IMR-90 (cell line): ENCODE results near the gene PXK. TPM values are rescaled to one million over a fixed set of nuclear protein-coding genes. Genes with fewer than 3 reads are reported as not detected.

ENCODE experiments used
- ATAC-seq: fragments of 200-7000 bp; cut with Tn5 transposase; 2 replicates; pipeline ENCODE4 v1.9.1; 2020; ENCODE audit warnings: low read depth, mild to moderate bottlenecking, moderate library complexity
- BruUV-seq: library from RNA; stranded (reverse); fragments of 400-500 nt; replicated peaks from 2 replicates; lab custom pipeline; 2021; lab: Mats Ljungman, UMichigan
- CTCF ChIA-PET: fragments of 300-600 bp; formaldehyde crosslinking; extraction: SDS; loops from one replicate; lab custom pipeline; 2021; ENCODE audit warnings: antibody characterized with exemption; lab: Yijun Ruan, JAX
- POLR2A ChIA-PET: fragments of 300-600 bp; sonication (Branson Sonifier 250); formaldehyde crosslinking; loops from one replicate; lab custom pipeline; 2022; ENCODE audit warnings: antibody characterized with exemption; ENCODE audit not compliant: unreplicated experiment; lab: Charles Lee
- DNase-seq: peaks from one replicate; pipeline ENCODE4 v3.0.0; 2013
- H2AFZ ChIP-seq: replicated peaks from 2 replicates; pipeline ENCODE3; 2013; ENCODE audit warnings: low read length, mild to moderate bottlenecking; ENCODE audit not compliant: poor library complexity
- H2AK5ac ChIP-seq: 2 replicates; pipeline ENCODE4 v1.6.1; 2013; ENCODE audit warnings: low read depth, low read length, inconsistent platforms
- H2AK9ac ChIP-seq: replicated peaks from 2 replicates; pipeline ENCODE3; 2013; ENCODE audit warnings: mild to moderate bottlenecking, low read depth, low read length, moderate library complexity; ENCODE audit not compliant: poor library complexity
- H2BK120ac ChIP-seq: 2 replicates; pipeline ENCODE4 v1.6.1; 2013; ENCODE audit warnings: low read depth, low read length, inconsistent platforms
- H2BK15ac ChIP-seq: 3 replicates; pipeline ENCODE4 v1.6.1; 2013; ENCODE audit warnings: low read depth, low read length, inconsistent platforms
- H2BK20ac ChIP-seq: 2 replicates; pipeline ENCODE4 v1.6.1; 2013; ENCODE audit warnings: low read depth, mild to moderate bottlenecking, inconsistent platforms, low read length, moderate library complexity
- H2BK5ac ChIP-seq: 2 replicates; pipeline ENCODE4 v1.6.1; 2013; ENCODE audit warnings: mild to moderate bottlenecking, low read depth, low read length, inconsistent platforms; ENCODE audit not compliant: poor library complexity, severe bottlenecking
- H3K14ac ChIP-seq: replicated peaks from 2 replicates; pipeline ENCODE4 v1.6.1; 2013; ENCODE audit warnings: low read depth, low read length, inconsistent platforms
- H3K18ac ChIP-seq: 2 replicates; pipeline ENCODE4 v1.6.1; 2013; ENCODE audit warnings: low read depth, low read length, control low read depth
- H3K23ac ChIP-seq: 2 replicates; pipeline ENCODE4 v1.6.1; 2013; ENCODE audit warnings: low read depth, low read length, inconsistent platforms
- H3K27ac ChIP-seq: 2 replicates; pipeline ENCODE4 v1.5.1; 2013; ENCODE audit warnings: mild to moderate bottlenecking, control low read depth, low read length; ENCODE audit not compliant: insufficient read depth
- H3K27me3 ChIP-seq: 2 replicates; pipeline ENCODE4 v1.6.1; 2013; ENCODE audit warnings: low read length; ENCODE audit not compliant: control insufficient read depth, insufficient read depth
- H3K36me3 ChIP-seq: 2 replicates; pipeline ENCODE4 v1.6.1; 2013; ENCODE audit warnings: low read length, mixed read lengths; ENCODE audit not compliant: control insufficient read depth, insufficient read depth
- H3K4ac ChIP-seq: 2 replicates; pipeline ENCODE4 v1.6.1; 2013; ENCODE audit warnings: low read depth, low read length, inconsistent platforms
- H3K4me1 ChIP-seq: 2 replicates; pipeline ENCODE4 v1.6.1; 2013; ENCODE audit warnings: low read length, mixed read lengths; ENCODE audit not compliant: control insufficient read depth, insufficient read depth
- H3K4me2 ChIP-seq: 2 replicates; pipeline ENCODE4 v1.6.1; 2013; ENCODE audit warnings: low read depth, mild to moderate bottlenecking, control low read depth, low read length, moderate library complexity
- H3K4me3 ChIP-seq: 2 replicates; pipeline ENCODE4 v1.5.1; 2013; ENCODE audit warnings: low read depth, mild to moderate bottlenecking, control low read depth, low read length, moderate library complexity; ENCODE audit not compliant: insufficient read depth
- H3K56ac ChIP-seq: 2 replicates; pipeline ENCODE4 v1.6.1; 2013; ENCODE audit warnings: low read length, inconsistent platforms; ENCODE audit not compliant: insufficient read depth; ENCODE audit errors: extremely low read depth
- H3K79me1 ChIP-seq, 2 experiments: 2 replicates each; pipeline ENCODE4 v1.6.1; 2013; ENCODE audit warnings: low read length in 2 of 2, inconsistent platforms in 1 of 2, low read depth in 1 of 2
- H3K9ac ChIP-seq: 2 replicates; pipeline ENCODE4 v1.6.1; 2013; ENCODE audit warnings: low read depth, low read length, control low read depth
- H3K9me1 ChIP-seq: 2 replicates; pipeline ENCODE4 v1.6.1; 2013; ENCODE audit warnings: low read length, inconsistent platforms; ENCODE audit not compliant: insufficient read depth
- H3K9me3 ChIP-seq: 2 replicates; pipeline ENCODE4 v1.6.1; 2013; ENCODE audit warnings: low read length; ENCODE audit not compliant: control insufficient read depth, insufficient read depth
- H4K20me1 ChIP-seq: 2 replicates; pipeline ENCODE4 v1.6.1; 2013; ENCODE audit warnings: low read length, inconsistent platforms; ENCODE audit not compliant: insufficient read depth
- H4K5ac ChIP-seq: 2 replicates; pipeline ENCODE4 v1.6.1; 2013; ENCODE audit warnings: mild to moderate bottlenecking, low read depth, low read length, control low read depth
- H4K8ac ChIP-seq, 2 experiments: 2 replicates each; pipeline ENCODE4 v1.6.1; 2013; ENCODE audit warnings: low read depth in 2 of 2, low read length in 2 of 2, control low read depth in 1 of 2, inconsistent platforms in 1 of 2
- H4K91ac ChIP-seq: 2 replicates; pipeline ENCODE4 v1.6.1; 2013; ENCODE audit warnings: low read depth, low read length, inconsistent platforms; ENCODE audit not compliant: insufficient read depth
- CTCF ChIP-seq: conservative IDR thresholded peaks from 2 replicates; pipeline ENCODE4 v1.5.1; 2012; ENCODE audit warnings: mild to moderate bottlenecking, low read depth, low read length, improper control_type of control experiment
- WGBS, 2 experiments: methylation state at CpG; one replicate each; pipeline versions ENCODE4 v1.1.5 to v1.1.7; 2013; ENCODE audit warnings: missing lambda C conversion rate in 2 of 2; ENCODE audit not compliant: insufficient read length in 1 of 2; ENCODE audit errors: extremely low coverage in 2 of 2; 5-methylcytosine and 5-hydroxymethylcytosine counted together
- dilution Hi-C: fragments of 300-500 bp; cut with HindIII; formaldehyde crosslinking; loops from one replicate; pipeline ENCODE4 v1.14.3; 2018; ENCODE audit warnings: low sequenced_read_pairs; ENCODE audit not compliant: unreplicated experiment
- in situ Hi-C: fragments of 300-500 bp; cut with MboI; formaldehyde crosslinking; loops from 3 replicates; pipeline ENCODE4 v1.14.3; 2019; ENCODE audit warnings: low sequenced_read_pairs, inconsistent platforms, mixed read lengths
- intact Hi-C: fragments of 100-400 bp; cut with micrococcal nuclease; formaldehyde crosslinking; loops from 2 replicates; pipeline ENCODE4 v1.10.0; 2022
- polyA plus RNA-seq, 3 experiments: library from polyadenylated mRNA; depleted of rRNA; stranded (reverse); fragments of >200 nt; gene quantifications; 2 replicates each; pipeline ENCODE4 v1.2.3, GENCODE V29; 2012; ENCODE audit warnings: low replicate concordance in 1 of 3
- total RNA-seq: library from RNA; depleted of rRNA; stranded (reverse); fragments of >200 nt; gene quantifications from 2 replicates; pipeline ENCODE4 v1.2.3, GENCODE V29; 2012
- TF ChIP-seq, protein P1 (sequence below): fragments of 150-350 bp; IDR thresholded peaks from 2 replicates; pipeline ENCODE4 v1.6.1; 2016; ENCODE audit warnings: low read depth, mild to moderate bottlenecking, low read length, moderate library complexity, borderline replicate concordance

Gene PXK
- total and polyA plus RNA-seq, 2 of the 4 experiments (the other 2 are of a cell fraction): 14.3 to 17.7 TPM

GRCh38 chr3:58419780-58420507, 87.3 kb downstream of the PXK start:
- Histone ChIP-seq H3K27me3 (no peaks in the 10 kb centered on the region), H3K27ac (peak overlapping the region; percentile 31; the same call in 1 of the 2 replicates), H3K23ac (no peak overlapping the region), H4K5ac (no peak overlapping the region), H2AK5ac (no peak overlapping the region), H3K9me3 (no peaks in the 10 kb centered on the region), H3K79me1 (peaks cover 0 to 12% of the 10 kb centered on the region in 2 experiments; a peak in 2 of 4 replicates), H3K4me2 (no peak overlapping the region), H3K4me3 (no peak overlapping the region), H3K4me1 (peaks cover 2% of the 10 kb centered on the region), H2BK20ac (no peak overlapping the region), H2AFZ (no peak overlapping the region), H3K9me1 (peaks cover 3% of the 10 kb centered on the region; the same call in 1 of the 2 replicates), H3K36me3 (peaks cover 52% of the 10 kb centered on the region), H3K14ac (no peak overlapping the region), H2BK15ac (no peak overlapping the region), H2AK9ac (no peak overlapping the region), H4K8ac (no peak overlapping the region), H4K20me1 (no peaks in the 10 kb centered on the region), H4K91ac (no peak overlapping the region), H3K4ac (no peak overlapping the region), H3K9ac (no peak overlapping the region), H3K18ac (no peak overlapping the region), H2BK5ac (no peak overlapping the region), H3K56ac (no peak overlapping the region), H2BK120ac (no peak overlapping the region)
- TF ChIP-seq CTCF: no peak
- TF ChIP-seq, protein P1, sequence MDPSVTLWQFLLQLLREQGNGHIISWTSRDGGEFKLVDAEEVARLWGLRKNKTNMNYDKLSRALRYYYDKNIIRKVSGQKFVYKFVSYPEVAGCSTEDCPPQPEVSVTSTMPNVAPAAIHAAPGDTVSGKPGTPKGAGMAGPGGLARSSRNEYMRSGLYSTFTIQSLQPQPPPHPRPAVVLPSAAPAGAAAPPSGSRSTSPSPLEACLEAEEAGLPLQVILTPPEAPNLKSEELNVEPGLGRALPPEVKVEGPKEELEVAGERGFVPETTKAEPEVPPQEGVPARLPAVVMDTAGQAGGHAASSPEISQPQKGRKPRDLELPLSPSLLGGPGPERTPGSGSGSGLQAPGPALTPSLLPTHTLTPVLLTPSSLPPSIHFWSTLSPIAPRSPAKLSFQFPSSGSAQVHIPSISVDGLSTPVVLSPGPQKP: no peak
- POLR2A ChIA-PET: no interaction called here
- WGBS, 2 experiments: 50% methylated on average over 2 of the region's 7 CpGs; no CpG with 5 or more reads in 1 of the 2 experiments
- in situ Hi-C loops (loop anchor here (25.0 kb wide), 1 partner anchor 233 kb away; no protein-coding TSS in a partner anchor), intact Hi-C loops (no loop called here), dilution Hi-C loops (no loop called here)
- no TSS peak for BruUV-seq
- DNase-seq (peak; percentile 72), ATAC-seq (peak; percentile 30; the same call in 1 of the 2 replicates)
- CTCF ChIA-PET: interaction anchor here (0.5 kb wide), 1 partner anchor 232 kb away, joined by 6 read pairs; no protein-coding TSS in a partner anchor
